T-helper 22 cell (primary cell): ENCODE measurements around the gene PKP3.
"Not testable (repeated sequence)": the region's sequence is repeated elsewhere in the genome, so short reads cannot be mapped to it uniquely, and the experiment has no call there.

Experiments
- DNase-seq: peaks from one replicate; pipeline ENCODE4 v3.0.0-alpha.2; 2020; ENCODE audit warnings: low read depth

The PKP3 gene

DNA sequence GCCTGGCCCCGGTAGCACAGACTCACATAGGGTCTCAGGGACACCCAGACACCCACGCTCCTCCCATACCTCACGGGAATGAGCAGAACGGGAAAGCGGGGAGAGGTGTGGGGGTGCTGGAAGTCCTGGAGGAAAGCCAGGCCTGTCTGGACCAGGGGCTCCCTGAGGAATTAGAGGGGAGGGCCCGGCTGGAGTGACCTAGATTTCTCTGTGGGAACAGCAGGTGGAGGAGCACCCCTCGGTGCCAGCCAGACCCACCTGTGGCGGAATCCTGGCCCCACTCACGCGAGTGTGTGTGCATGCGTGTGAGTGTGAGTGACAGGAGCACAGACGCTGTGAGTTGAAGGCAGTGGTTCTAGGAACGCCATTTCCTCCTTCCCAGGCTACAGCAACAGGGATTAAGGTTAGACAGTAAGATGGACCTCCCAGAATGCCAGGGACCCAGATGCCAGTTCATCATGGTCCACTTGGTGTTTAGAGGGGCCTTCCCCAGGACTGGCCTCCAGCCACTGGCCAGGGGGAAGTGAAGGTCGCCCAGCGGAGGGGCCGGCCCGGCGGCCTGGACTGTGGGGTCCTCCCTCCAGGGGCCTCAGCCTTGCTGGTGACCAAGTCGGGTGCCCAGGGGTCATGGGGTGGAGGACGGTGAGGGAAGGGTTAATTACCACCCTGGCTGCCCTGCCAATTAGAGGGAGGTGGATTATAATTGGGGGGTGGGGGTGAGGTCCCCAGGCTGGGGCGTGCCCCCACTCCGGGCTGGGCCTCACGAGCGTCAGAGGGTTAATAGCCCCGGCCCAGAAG, 1.0 kb downstream of the PKP3 start:
- DNase-seq, result no peak

DNA sequence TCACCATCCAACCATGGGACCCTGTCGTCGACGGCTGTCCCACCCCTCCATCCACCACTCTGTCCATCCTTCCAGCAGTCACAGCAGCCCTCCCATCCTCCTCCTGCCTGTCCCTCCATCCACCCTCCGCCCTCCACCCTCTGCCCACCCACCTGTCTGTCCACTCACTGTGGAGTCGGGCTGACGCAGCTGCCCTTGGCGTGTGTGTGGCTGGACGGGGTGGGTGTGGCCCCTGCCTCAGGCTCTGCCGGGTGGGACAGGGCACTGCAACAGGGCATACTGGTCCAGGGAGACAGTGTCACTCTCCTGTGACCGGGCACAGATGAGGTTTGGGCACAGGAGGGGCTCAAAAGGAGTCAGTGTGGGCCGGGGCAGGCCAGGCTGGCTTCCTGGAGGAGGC, 1.9 kb downstream of the PKP3 start:
- DNase-seq, result no peak

DNA sequence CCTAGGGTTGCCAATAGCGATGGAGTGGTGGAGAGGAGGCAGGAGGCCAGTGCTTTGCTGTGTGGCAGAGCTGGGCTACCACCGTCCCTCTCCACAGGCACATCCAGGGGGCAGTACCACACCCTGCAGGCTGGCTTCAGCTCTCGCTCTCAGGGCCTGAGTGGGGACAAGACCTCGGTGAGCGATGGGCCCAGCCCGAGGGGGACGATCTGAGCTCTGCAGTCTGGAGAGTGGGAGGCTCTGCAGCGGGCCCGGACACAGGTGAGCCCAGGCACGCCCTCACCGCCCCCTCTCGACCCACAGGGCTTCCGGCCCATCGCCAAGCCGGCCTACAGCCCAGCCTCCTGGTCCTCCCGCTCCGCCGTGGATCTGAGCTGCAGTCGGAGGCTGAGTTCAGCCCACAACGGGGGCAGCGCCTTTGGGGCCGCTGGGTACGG, 2.5 kb downstream of the PKP3 start:
- no peak for DNase-seq

DNA sequence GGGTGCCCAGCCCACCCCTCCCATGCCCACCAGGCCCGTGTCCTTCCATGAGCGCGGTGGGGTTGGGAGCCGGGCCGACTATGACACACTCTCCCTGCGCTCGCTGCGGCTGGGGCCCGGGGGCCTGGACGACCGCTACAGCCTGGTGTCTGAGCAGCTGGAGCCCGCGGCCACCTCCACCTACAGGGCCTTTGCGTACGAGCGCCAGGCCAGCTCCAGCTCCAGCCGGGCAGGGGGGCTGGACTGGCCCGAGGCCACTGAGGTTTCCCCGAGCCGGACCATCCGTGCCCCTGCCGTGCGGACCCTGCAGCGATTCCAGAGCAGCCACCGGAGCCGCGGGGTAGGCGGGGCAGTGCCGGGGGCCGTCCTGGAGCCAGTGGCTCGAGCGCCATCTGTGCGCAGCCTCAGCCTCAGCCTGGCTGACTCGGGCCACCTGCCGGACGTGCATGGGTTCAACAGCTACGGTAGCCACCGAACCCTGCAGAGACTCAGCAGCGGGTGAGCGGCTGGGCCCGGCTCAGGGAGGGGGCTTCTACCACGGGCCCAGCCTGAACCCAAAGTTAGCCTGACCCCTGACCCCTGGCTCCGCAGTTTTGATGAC, 3.0 kb downstream of the PKP3 start:
- DNase-seq, result no peak

DNA sequence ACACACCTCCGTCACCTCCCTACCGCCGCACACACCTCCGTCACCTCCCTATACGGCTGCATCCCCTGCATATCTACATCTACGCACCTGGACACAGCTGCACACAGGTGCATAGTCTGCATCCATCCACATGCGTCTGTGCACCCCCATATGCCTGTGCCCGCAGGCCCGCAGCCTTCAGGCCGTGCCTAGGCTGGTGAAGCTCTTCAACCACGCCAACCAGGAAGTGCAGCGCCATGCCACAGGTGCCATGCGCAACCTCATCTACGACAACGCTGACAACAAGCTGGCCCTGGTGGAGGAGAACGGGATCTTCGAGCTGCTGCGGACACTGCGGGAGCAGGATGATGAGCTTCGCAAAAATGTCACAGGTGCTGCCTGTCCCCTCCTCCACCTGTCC, 4.8 kb downstream of the PKP3 start:
- DNase-seq, result no peak

DNA sequence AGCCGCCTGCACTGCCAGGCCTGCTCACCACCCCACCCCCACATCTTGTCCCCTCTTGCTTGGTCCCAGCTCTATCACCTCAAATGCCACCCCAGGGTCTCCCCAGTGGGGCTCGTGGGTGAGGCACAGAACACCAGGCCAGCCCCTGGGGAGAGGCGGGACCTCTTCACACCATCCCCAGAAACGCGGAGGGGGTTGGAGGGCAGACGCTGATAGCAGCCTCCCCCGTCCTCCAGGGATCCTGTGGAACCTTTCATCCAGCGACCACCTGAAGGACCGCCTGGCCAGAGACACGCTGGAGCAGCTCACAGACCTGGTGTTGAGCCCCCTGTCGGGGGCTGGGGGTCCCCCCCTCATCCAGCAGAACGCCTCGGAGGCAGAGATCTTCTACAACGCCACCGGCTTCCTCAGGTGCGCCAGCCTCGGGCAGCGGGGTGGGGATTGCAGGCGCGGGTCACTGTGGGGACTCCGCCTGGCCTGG, 5.8 kb downstream of the PKP3 start:
- DNase-seq, result no peak

DNA sequence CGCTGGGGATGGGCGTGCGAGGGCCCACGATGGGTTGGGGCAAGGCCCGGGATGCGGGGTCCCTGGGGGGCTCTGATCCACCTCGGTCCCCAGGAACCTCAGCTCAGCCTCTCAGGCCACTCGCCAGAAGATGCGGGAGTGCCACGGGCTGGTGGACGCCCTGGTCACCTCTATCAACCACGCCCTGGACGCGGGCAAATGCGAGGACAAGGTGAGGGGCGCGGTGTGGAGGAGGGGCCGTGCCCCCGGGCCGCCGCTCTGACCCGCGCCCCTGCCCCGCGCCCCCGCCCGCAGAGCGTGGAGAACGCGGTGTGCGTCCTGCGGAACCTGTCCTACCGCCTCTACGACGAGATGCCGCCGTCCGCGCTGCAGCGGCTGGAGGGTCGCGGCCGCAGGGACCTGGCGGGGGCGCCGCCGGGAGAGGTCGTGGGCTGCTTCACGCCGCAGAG, 6.3 kb downstream of the PKP3 start:
- no peak for DNase-seq

DNA sequence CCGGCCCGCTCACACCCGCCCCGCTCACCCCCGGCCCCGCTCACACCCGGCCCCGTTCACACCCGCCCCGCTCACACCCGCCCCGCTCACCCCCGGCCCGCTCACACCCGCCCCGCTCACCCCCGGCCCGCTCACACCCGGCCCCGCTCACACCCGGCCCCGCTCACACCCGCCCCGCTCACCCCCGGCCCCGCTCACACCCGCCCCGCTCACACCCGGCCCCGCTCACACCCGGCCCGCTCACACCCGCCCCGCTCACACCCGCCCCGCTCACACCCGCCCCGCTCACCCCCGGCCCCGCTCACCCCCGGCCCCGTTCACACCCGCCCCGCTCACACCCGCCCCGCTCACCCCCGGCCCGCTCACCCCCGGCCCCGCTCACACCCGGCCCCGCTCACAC, 7.2 kb downstream of the PKP3 start:
- not testable (repeated sequence) for DNase-seq

DNA sequence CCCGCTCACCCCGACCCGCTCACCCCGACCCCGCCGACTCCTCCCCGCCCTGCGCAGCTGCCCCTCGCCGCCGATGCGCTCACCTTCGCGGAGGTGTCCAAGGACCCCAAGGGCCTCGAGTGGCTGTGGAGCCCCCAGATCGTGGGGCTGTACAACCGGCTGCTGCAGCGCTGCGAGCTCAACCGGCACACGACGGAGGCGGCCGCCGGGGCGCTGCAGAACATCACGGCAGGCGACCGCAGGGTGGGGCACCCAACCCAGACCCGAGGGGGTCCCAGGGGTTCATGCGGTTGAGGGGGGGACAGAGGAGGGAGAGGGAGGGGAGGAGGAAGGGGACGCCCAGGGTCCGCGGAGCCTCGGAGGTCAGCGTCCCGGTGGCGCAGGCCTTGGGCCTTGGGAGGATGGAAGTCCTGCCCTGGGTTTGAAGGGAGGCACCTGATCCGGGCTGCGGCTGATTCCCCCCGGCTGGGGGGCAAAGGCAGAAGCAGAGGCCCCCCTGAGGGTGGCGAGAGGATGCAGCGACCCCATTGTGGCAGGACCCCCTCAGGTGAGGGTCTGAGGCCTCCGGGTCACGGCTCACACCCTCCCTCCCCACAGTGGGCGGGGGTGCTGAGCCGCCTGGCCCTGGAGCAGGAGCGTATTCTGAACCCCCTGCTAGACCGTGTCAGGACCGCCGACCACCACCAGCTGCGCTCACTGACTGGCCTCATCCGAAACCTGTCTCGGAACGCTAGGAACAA, 9.2 kb downstream of the PKP3 start:
- no peak for DNase-seq

DNA sequence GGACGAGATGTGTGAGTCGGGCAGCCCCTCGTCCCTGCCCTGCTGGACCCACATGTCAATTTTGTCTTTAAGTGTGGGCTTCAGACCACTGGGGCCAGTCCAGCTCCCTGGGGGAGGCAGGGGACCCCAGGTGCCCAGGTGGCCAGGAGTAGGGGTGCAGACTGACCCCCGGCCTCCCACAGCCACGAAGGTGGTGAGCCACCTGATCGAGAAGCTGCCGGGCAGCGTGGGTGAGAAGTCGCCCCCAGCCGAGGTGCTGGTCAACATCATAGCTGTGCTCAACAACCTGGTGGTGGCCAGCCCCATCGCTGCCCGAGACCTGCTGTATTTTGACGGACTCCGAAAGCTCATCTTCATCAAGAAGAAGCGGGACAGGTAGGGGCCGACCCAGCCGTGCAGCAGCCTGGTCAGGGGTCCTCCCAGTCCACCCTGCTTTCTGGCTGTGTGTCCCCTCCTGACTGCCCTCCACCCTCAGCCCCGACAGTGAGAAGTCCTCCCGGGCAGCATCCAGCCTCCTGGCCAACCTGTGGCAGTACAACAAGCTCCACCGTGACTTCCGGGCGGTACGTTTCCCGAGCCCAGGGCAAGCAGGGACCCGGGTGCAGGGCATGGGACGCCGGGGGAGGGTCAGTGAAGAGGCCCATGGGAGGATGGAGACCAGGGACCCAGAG, 9.9 kb downstream of the PKP3 start:
- DNase-seq, result no peak

DNA sequence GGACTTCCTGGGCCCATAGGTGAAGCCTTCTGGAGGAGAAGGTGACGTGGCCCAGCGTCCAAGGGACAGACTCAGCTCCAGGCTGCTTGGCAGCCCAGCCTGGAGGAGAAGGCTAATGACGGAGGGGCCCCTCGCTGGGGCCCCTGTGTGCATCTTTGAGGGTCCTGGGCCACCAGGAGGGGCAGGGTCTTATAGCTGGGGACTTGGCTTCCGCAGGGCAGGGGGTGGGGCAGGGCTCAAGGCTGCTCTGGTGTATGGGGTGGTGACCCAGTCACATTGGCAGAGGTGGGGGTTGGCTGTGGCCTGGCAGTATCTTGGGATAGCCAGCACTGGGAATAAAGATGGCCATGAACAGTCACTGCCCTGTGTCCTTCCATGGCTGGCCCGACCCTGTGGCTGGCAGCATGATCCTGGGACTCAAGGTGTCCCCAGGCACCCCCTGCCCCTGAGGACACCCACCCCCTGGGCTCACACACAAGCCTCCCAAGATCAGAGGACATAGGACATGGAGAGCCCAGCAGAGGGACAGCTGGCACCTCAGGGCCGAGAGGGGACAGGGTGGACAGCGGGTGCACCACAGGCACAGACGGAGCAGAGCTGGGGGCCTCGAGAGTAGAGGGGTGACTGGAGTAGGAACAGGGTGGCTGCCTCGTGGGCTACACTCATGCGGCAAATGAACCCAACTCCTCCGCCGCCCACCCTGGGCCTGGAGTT, 10.7 kb downstream of the PKP3 start:
- no peak for DNase-seq

DNA sequence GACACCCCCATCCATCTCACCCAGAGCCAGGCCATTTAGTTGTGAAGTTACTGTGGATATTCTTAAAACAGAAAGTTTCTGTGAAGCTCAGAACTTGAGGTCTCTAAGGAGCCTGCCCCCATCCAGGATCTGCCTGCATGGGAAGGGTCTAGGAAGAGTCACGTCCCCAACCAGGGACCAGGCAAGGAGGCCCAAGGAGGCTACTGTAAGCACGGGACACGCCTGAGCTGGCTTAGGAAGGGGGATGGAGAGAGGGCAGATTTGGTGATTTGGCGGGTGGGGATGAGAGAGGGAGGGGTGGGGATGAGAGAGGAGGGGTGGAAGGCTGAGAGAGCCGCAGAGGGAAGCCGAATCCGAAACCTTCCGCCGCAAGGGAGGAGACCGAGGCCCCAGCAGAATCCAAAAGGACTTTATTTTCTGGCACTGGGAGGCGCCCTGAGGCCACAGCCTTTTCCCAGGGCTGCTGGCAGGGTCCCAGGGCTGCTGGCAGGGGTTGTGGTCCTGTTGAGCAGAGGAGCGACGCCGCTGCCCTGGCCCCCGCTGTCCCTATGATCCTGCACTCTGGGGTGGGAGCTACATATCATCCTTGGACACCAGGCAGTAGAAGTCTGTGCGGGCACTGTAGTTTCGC, 11.4 kb downstream of the PKP3 start:
- no peak for DNase-seq

DNA sequence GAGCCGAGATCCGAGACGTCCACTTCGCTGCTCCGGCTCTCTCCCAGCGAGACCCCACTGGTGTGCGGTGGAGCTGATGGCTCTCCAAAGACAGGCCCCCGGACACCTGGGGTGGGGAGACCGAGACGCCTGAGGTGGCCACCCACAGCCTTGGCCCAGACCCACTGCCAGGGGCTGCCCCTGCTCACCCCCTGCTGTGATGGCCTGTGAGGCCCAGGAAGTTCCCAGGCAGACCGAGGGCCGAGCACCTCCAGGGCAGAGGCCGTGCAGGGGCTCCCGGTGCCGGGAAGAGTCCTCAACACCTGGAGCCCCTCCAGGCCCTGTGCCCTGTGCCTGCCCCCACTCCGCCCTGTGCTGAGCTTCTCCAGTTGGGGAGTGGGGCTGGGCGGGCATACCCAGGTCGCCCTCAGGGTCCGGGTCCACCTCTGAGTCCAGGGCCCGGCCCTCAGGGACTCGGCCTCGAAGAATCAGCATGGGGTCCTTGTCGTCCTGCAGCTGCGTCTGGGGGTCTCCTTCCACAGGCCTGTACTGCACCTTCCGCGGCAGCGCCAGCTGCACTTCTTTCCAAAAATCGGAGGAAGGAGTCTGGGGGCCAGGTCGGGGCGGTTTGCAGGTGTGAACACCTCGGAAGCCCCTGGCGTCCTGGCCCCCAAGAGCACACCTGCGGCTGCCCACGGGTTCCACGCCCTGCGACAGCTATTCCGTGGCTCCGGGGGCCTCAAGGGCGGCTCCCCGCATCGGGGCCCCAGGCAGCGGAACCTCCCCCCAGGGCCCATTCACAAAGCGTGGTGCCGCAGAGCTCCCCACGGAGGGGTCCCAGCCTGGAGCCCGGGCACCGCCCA, 12.2 kb downstream of the PKP3 start:
- DNase-seq, result no peak

DNA sequence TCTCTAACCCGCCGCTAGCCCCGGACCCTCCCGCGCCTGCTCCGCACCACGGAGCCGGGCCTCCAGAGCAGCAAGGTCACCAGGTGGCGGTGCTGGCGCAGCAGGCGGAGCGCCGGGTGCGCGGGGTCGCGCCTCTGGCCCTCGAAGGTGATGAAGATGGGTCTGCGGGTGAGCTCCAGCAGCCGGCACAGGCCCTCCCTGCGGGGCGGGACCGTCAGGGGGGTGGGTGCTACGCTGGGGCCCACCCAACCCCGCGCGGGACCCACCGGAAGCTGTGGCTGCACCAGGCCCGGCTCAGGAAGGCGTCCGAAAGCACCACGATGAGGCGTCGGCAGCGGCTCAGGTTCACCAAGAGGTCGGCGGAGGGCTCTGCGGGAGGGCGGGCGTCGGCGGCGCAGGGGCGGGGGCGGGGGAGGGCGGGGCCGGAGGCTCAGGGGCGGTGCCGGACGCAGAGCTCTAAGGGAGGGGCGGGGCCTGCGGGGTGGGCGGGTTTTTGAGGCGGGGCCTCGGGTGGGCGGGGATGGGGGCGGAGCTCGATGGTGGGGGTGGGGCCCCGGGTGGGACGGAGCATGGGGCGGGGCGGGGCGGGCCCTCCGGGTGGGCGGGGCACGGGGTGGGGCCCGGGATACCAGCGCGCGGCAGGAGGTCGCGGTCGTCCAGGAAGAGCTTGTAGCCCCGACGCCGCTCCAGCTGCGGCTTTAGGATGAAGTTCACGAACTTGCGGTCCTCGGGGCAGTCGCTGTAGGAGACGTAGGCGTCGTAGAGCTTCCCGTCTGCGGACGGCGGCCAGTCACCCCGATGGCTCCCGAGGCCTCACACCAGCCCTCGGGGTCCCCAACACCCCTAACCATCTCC, 13.0 kb downstream of the PKP3 start:
- peak; percentile 95 for DNase-seq

DNA sequence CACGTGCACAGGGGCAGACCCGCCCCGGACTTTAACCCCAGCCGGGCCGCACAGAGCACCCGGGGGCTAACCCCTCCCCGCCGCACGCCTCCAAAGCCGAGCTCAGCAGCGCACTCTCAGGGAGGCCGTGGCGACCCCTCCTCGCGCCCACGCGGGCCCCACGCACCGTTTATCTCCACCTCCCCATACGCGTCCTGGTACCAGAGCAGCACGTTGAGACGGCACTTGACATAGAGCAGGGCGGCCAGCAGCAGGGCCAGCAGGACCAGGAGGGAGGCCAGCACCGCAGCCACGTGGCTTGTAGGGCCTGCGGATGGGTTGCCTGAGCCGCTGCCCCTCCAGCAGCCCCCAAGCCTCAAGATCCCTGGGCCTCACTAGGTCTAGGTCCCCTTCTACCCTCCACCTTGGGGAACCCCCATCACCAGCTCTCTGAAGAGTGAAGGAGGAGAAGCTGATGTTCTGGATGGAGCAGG, 13.7 kb downstream of the PKP3 start:
- DNase-seq, result no peak

DNA sequence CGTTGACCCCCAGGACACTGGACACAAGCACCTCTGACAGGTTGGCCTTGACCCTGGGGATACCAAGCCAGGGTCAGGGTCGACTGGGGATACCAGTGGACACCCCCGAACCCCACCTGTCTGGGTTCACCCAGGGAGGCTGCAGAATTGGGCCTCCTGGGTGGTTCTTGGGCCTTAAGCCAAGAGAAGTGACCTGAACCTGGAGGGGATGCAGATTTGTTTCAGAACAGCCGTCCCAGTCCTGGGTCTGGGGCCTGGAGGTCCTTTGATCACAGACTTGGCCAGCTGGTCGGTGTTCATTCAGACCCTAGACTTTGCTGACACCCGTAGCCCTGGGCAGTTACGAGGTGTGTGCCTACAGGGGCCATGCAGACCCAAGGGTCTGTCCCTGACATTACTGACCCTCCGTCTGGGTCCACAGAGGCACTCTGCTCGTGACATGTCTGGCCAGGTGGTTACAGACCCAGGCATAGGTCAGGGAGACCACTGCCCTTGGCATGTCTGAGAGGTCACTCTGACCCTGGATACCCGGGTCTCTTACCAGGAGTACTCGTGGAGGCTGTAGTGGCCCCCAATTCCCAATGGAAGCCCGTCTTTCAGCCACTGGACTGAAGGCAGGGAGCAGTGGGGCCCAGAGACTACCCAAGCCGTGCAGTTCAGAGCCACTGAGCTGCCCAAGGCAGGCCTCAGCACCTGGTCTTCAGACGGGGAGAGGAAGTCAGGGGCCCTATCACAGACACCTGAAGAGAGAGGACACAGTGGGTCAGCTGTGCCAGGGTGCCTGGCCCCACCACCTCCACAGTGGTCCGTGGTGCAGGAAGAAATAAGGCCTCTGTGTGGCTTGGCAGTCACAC, 14.4 kb downstream of the PKP3 start:
- no peak for DNase-seq

DNA sequence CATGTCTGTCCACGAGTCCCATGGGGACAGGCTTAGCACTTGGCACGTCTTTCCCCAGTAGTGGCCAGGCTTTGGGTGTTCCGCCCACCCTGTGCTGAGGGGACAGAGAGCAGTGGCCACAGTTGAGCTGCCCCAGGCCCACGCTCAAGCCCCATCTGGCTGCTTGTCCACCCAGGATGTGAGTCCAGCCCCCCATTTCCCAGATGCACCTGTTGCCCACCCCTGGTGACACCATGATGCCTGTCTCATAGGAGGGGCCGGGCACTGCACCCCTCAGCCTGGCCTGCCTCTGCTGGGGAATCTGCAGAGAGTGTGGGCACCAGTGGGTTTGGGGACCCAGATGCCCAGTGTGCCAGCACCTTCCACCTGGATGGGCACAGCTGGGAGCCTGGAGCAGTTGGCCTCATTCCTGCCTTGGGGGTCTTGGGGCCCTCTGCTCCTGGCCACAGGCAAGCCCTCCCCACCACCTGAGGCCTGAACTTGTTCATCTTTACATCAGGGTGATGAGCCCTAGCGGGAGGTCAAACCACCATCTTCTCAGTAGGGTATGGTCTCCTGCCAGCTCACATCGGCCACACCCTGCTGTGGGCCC, 15.1 kb downstream of the PKP3 start:
- DNase-seq, result no peak
